ENCODE results near the gene DHRS11.

- TF ChIP-seq GATA3 (IDR thresholded peaks at IDR 0.05; ENCODE audit: low read depth, low read length) (no peak), GATA2 (IDR thresholded peaks at IDR 0.05; ENCODE audit: low read depth, low read length) (no peak)
These were observed 31.6 kb downstream of the DHRS11 start for GRCh38 chr17:36623281-36623680.
